Fibroblast of peridontal ligament (primary cell): ENCODE results near the gene PDZD7.
"Not testable (repeated sequence)": the region's sequence is repeated elsewhere in the genome, so short reads cannot be mapped to it uniquely, and the experiment has no call there.

Experiments
- DNase-seq: peaks from one replicate; pipeline ENCODE4 v3.0.0-alpha.2; 2010; ENCODE audit errors: extremely low read depth

The PDZD7 gene

GRCh38 chr10:101040851-101041250 lies 9.9 kb upstream of the PDZD7 start:
- DNase-seq, result no peak

- DNase-seq, result no peak
Measured at GRCh38 chr10:101040061-101040460, 9.1 kb upstream of the PDZD7 start.

- no peak for DNase-seq
Measured at GRCh38 chr10:101038484-101038883, 7.6 kb upstream of the PDZD7 start.

GRCh38 chr10:101036726-101037125 lies 5.8 kb upstream of the PDZD7 start:
- DNase-seq, result no peak

GRCh38 chr10:101035916-101036702 lies 5.2 kb upstream of the PDZD7 start:
- DNase-seq, result no peak

GRCh38 chr10:101035314-101035713 lies 4.4 kb upstream of the PDZD7 start:
- DNase-seq, result no peak

GRCh38 chr10:101034404-101034803 lies 3.5 kb upstream of the PDZD7 start:
- DNase-seq, result not testable (repeated sequence)

- DNase-seq, result no peak
Measured at GRCh38 chr10:101033276-101033675, 2.3 kb upstream of the PDZD7 start.

GRCh38 chr10:101032637-101033224 lies 1.8 kb upstream of the PDZD7 start:
- DNase-seq, result peak; percentile 88

GRCh38 chr10:101031796-101032636 lies 1.1 kb upstream of the PDZD7 start:
- peak; percentile 60 for DNase-seq

GRCh38 chr10:101030496-101031127 lies 317 bp downstream of the PDZD7 start:
- DNase-seq, result no peak

GRCh38 chr10:101029520-101030295 lies 1.2 kb downstream of the PDZD7 start:
- no peak for DNase-seq

- DNase-seq, result no peak
Measured at GRCh38 chr10:101028446-101029337, 2.2 kb downstream of the PDZD7 start.

GRCh38 chr10:101027106-101027720 lies 3.7 kb downstream of the PDZD7 start:
- no peak for DNase-seq

GRCh38 chr10:101022967-101023705 lies 7.8 kb downstream of the PDZD7 start:
- DNase-seq, result no peak

- no peak for DNase-seq
Measured at GRCh38 chr10:101021692-101022251, 9.2 kb downstream of the PDZD7 start.

GRCh38 chr10:101021239-101021638 lies 9.7 kb downstream of the PDZD7 start:
- DNase-seq, result no peak

- DNase-seq, result no peak
Measured at GRCh38 chr10:101020427-101021075, 10.4 kb downstream of the PDZD7 start.

GRCh38 chr10:101019440-101019703 lies 11.6 kb downstream of the PDZD7 start:
- no peak for DNase-seq
